HepG2 (cell line): ENCODE data around the gene PANK3. TPM values are rescaled to one million over a fixed set of nuclear protein-coding genes. Genes with fewer than 3 reads are reported as not detected.
A peak's percentile ranks its signal among the peaks of the same experiment; 100 is the strongest.

Experiments used
- FOXO1 ChIP-seq: sonication (generic); formaldehyde crosslinking; IDR thresholded peaks from 2 replicates; pipeline ENCODE4 v1.4.0; 2020; ENCODE audit warnings: missing genetic modification reagents
- IRF2 ChIP-seq: IDR thresholded peaks from 2 replicates; pipeline ENCODE4 v1.6.1; 2018; ENCODE audit warnings: missing genetic modification reagents, missing compliant biosample characterization
- KMT2A ChIP-seq: sonication (generic); formaldehyde crosslinking; IDR thresholded peaks from 2 replicates; pipeline ENCODE4 v1.4.0; 2020; ENCODE audit warnings: missing genetic modification reagents
- MIER3 ChIP-seq: IDR thresholded peaks from 2 replicates; pipeline ENCODE4 v1.6.1; 2016; ENCODE audit warnings: missing compliant biosample characterization, borderline replicate concordance
- NFKB2 ChIP-seq: sonication (generic); formaldehyde crosslinking; IDR thresholded peaks from 2 replicates; pipeline ENCODE4 v1.4.0; 2020; ENCODE audit warnings: missing genetic modification reagents, borderline replicate concordance
- PRMT3 ChIP-seq: sonication (generic); formaldehyde crosslinking; IDR thresholded peaks from 2 replicates; pipeline ENCODE4 v1.8.1; 2022; ENCODE audit warnings: low read depth, mild to moderate bottlenecking, moderate library complexity, missing genetic modification reagents, borderline replicate concordance
- SALL2 ChIP-seq: sonication (generic); formaldehyde crosslinking; IDR thresholded peaks from 2 replicates; pipeline ENCODE4 v1.8.1; 2023; ENCODE audit warnings: mild to moderate bottlenecking, missing genetic modification reagents, inconsistent platforms
- SNAI1 ChIP-seq: sonication (generic); formaldehyde crosslinking; IDR thresholded peaks from 2 replicates; pipeline ENCODE4 v1.5.0; 2020; ENCODE audit warnings: mild to moderate bottlenecking, missing genetic modification reagents, borderline replicate concordance
- TBL1XR1 ChIP-seq: fragments of 150-350 bp; IDR thresholded peaks from 2 replicates; pipeline ENCODE4 v1.6.1; 2014; ENCODE audit warnings: borderline replicate concordance, low read length; ENCODE audit not compliant: partially characterized antibody
- TBX2 ChIP-seq: sonication (generic); formaldehyde crosslinking; IDR thresholded peaks from 2 replicates; pipeline ENCODE4 v1.5.0; 2020; ENCODE audit warnings: missing genetic modification reagents, mild to moderate bottlenecking, borderline replicate concordance
- TOPORS ChIP-seq: sonication (generic); formaldehyde crosslinking; IDR thresholded peaks from 2 replicates; pipeline ENCODE4 v1.8.0; 2023; ENCODE audit warnings: mild to moderate bottlenecking, missing genetic modification reagents
- ZNF274 ChIP-seq: sonication (generic); formaldehyde crosslinking; IDR thresholded peaks from 2 replicates; pipeline ENCODE4 v1.5.1; 2020; ENCODE audit warnings: mild to moderate bottlenecking, missing genetic modification reagents
- ZNF430 ChIP-seq: sonication (generic); formaldehyde crosslinking; IDR thresholded peaks from 2 replicates; pipeline ENCODE4 v1.9.0; 2021; ENCODE audit warnings: mild to moderate bottlenecking, missing genetic modification reagents
- ZNF441 ChIP-seq: sonication (generic); formaldehyde crosslinking; IDR thresholded peaks from 2 replicates; pipeline ENCODE4 v1.7.0; 2021; ENCODE audit warnings: missing genetic modification reagents, borderline replicate concordance
- ZNF652 ChIP-seq: IDR thresholded peaks from 2 replicates; pipeline ENCODE4 v1.6.1; 2016; ENCODE audit warnings: low read depth, borderline replicate concordance
- ZNF660 ChIP-seq: sonication (generic); formaldehyde crosslinking; IDR thresholded peaks from 2 replicates; pipeline ENCODE4 v1.5.1; 2020; ENCODE audit warnings: mild to moderate bottlenecking, low read depth, missing genetic modification reagents, borderline replicate concordance
- ZNF775 ChIP-seq: sonication (generic); formaldehyde crosslinking; IDR thresholded peaks from 2 replicates; pipeline ENCODE4 v1.4.0; 2020; ENCODE audit warnings: missing genetic modification reagents, mild to moderate bottlenecking, moderate library complexity, borderline replicate concordance
- polyA plus RNA-seq, 8 experiments: library from polyadenylated mRNA; depleted of rRNA in 3 of 8; stranded (reverse) in 7 of 8; unstranded in 1 of 8; fragments of >200 nt; fragmentation: Illumina TruSeq in 4 of 8; extraction: Trizol in 4 of 8; gene quantifications; 2 replicates each; pipeline versions ENCODE4 v1.2.1 to v1.2.3, GENCODE V29; 2011 to 2016; ENCODE audit warnings: low read depth in 4 of 8, missing spikeins in 1 of 8, mixed read lengths in 1 of 8; ENCODE audit not compliant: insufficient read depth in 1 of 8
- total RNA-seq, 5 experiments: library from RNA; depleted of rRNA; stranded (reverse); fragments of >200 nt; fragmentation: Illumina TruSeq; extraction: Trizol; gene quantifications; 2 replicates each; pipeline ENCODE4 v1.2.3, GENCODE V29; 2016; ENCODE audit warnings: low read depth in 1 of 5
- TF ChIP-seq, protein P1 (sequence below): IDR thresholded peaks from 2 replicates; pipeline ENCODE4 v1.6.1; 2016; ENCODE audit warnings: missing genetic modification reagents, missing compliant biosample characterization
- TF ChIP-seq, protein P2 (sequence below), 2 experiments: sonication (generic) in 1 of 2; formaldehyde crosslinking in 1 of 2; IDR thresholded peaks; 2 replicates each; pipeline versions ENCODE4 v1.4.0 to v1.6.1; 2016 to 2020; ENCODE audit warnings: borderline replicate concordance in 1 of 2, low read depth in 1 of 2, mild to moderate bottlenecking in 1 of 2, missing genetic modification reagents in 1 of 2
- TF ChIP-seq, protein P3 (sequence below): sonication (generic); formaldehyde crosslinking; IDR thresholded peaks from 2 replicates; pipeline ENCODE4 v1.5.1; 2020; ENCODE audit warnings: missing genetic modification reagents, mild to moderate bottlenecking, borderline replicate concordance
- TF ChIP-seq, protein P4 (sequence below): sonication (generic); formaldehyde crosslinking; IDR thresholded peaks from 2 replicates; pipeline ENCODE4 v1.4.0; 2020; ENCODE audit warnings: missing genetic modification reagents, borderline replicate concordance

PANK3 gene
- total and polyA plus RNA-seq, 2 of the 13 experiments (the other 11 are each of a cell fraction or from before 2014, with no cell fraction given) = 26.9 to 69.5 TPM

DNA sequence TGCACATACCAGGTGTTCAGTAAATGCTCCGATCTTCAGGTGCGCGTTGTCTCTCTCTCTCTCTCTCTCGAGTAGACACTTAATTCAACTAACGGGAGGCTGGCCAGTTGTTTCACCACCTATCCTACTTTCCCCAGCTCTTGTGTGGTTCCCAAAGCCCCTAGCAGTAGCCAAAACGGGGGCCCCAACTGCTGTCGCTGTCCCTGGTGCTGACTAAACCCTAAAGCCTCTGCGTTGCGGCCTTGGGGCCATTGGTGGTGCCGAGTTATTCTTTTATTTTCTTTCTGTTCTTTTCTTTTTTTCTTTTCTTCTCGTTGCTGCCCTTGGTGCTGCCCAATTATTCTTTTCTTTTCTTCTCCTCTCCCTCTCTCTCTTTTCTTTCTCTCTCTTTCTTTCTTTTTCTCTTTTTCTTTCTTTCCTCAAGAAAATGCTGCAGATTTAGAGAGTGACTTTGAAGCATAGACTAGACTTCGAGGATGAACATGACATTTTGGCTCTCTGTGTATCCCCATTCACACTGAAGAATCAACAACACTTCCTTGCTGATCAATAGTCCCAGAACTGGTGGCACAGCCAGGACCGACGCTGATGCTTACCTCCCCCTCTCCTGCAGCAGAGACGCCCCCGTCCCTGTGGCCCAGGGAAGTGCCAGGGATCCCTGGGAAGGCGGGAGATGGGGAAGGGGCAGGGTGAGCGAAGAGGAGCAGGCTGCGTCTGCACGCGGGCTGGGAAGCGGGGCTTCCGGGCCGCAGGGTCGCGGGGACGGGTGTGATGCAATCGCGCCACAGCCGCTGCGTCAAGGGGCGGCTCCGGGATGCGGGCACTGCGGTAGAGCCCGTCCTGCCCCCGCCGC, 50.4 kb downstream of the PANK3 start, which contains the start of gene FBLL1 (continued):
- no peak for TF ChIP-seq ZNF660 (CRISPR knock-in tag)
- TF ChIP-seq SALL2 (CRISPR knock-in tag) = no peak
- no peak for TF ChIP-seq ZNF652 (CRISPR knock-in tag)
- TF ChIP-seq ZNF775 (CRISPR knock-in tag) = no peak
- TF ChIP-seq TOPORS (CRISPR knock-in tag) = no peak
- TF ChIP-seq PRMT3 (CRISPR knock-in tag) = peak; percentile 67; the same call in 1 of the 2 replicates
- TF ChIP-seq TBL1XR1 = no peak
- no peak for TF ChIP-seq FOXO1 (CRISPR knock-in tag)
- TF ChIP-seq, protein P1, sequence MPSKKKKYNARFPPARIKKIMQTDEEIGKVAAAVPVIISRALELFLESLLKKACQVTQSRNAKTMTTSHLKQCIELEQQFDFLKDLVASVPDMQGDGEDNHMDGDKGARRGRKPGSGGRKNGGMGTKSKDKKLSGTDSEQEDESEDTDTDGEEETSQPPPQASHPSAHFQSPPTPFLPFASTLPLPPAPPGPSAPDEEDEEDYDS (CRISPR knock-in tag) = no peak
- peak; percentile 77; the same call in 1 of the 2 replicates for TF ChIP-seq ZNF441 (CRISPR knock-in tag)
- no peak for TF ChIP-seq MIER3
- TF ChIP-seq, protein P2, sequence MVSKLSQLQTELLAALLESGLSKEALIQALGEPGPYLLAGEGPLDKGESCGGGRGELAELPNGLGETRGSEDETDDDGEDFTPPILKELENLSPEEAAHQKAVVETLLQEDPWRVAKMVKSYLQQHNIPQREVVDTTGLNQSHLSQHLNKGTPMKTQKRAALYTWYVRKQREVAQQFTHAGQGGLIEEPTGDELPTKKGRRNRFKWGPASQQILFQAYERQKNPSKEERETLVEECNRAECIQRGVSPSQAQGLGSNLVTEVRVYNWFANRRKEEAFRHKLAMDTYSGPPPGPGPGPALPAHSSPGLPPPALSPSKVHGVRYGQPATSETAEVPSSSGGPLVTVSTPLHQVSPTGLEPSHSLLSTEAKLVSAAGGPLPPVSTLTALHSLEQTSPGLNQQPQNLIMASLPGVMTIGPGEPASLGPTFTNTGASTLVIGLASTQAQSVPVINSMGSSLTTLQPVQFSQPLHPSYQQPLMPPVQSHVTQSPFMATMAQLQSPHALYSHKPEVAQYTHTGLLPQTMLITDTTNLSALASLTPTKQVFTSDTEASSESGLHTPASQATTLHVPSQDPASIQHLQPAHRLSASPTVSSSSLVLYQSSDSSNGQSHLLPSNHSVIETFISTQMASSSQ (IDR thresholded peaks at IDR 0.05; ENCODE audit: low read depth) = no peak
- TF ChIP-seq, protein P2 (CRISPR knock-in tag; IDR thresholded peaks at IDR 0.05; ENCODE audit: borderline replicate concordance) = no peak
- no peak; the same call in 1 of the 2 replicates for TF ChIP-seq ZNF430
- TF ChIP-seq NFKB2 (CRISPR knock-in tag) = 0 out of 2 replicates have a peak, but pooled peaks have one; percentile 36
- TF ChIP-seq, protein P3, sequence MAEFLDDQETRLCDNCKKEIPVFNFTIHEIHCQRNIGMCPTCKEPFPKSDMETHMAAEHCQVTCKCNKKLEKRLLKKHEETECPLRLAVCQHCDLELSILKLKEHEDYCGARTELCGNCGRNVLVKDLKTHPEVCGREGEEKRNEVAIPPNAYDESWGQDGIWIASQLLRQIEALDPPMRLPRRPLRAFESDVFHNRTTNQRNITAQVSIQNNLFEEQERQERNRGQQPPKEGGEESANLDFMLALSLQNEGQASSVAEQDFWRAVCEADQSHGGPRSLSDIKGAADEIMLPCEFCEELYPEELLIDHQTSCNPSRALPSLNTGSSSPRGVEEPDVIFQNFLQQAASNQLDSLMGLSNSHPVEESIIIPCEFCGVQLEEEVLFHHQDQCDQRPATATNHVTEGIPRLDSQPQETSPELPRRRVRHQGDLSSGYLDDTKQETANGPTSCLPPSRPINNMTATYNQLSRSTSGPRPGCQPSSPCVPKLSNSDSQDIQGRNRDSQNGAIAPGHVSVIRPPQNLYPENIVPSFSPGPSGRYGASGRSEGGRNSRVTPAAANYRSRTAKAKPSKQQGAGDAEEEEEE (CRISPR knock-in tag) = no peak
- peak; percentile 22; the same call in 1 of the 2 replicates for TF ChIP-seq IRF2 (CRISPR knock-in tag)
- TF ChIP-seq, protein P4, sequence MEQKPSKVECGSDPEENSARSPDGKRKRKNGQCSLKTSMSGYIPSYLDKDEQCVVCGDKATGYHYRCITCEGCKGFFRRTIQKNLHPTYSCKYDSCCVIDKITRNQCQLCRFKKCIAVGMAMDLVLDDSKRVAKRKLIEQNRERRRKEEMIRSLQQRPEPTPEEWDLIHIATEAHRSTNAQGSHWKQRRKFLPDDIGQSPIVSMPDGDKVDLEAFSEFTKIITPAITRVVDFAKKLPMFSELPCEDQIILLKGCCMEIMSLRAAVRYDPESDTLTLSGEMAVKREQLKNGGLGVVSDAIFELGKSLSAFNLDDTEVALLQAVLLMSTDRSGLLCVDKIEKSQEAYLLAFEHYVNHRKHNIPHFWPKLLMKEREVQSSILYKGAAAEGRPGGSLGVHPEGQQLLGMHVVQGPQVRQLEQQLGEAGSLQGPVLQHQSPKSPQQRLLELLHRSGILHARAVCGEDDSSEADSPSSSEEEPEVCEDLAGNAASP (CRISPR knock-in tag) = peak; percentile 60; the same call in 1 of the 2 replicates
- TF ChIP-seq KMT2A (CRISPR knock-in tag) = no peak
- TF ChIP-seq ZNF274 (CRISPR knock-in tag) = no peak
- peak; percentile 85; the same call in 1 of the 2 replicates for TF ChIP-seq SNAI1 (CRISPR knock-in tag)
- TF ChIP-seq TBX2 = no peak
